ENCODE results near the gene HOXA3. TPM values are rescaled to one million over a fixed set of nuclear protein-coding genes. Genes with fewer than 3 reads are reported as not detected.
A peak's percentile ranks its signal among the peaks of the same experiment; 100 is the strongest.

The HOXA3 gene
- total RNA-seq, 4 donors from 2014 or later: 4.9 to 20.2 (median 13.2) TPM

DNA sequence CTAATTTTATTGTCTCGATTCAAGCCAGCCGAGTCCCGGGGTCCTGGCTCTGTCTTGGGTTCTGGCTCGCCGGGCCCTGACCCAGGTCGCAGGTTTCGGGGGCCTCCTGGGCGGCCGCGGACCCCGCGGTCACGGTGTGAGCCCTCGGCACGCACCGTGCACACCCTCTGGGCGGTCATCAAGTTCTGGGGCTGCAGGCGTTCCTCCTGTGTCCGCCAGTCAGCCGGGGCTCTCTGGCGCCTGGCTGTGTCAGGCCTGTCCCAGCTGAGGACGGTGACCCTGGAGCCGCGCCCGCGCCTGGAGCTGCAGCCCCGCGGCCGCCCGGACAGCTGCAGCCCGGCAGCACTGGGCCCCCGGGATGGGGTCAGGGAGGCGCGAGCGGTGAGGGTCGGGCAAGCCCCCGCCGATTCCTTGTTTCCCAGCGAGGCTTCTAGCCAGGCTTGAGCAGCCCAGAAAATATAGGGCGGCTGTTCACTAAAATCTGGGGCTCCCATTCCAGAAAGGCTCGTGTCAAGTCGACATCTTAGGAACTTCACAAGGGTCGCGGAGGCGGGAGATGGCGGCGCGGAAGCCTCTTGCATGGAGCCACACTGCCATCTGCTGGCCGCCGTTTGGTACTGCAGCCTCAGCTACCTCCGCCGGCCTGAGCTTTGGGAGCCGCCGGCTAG, 8.3 kb upstream of the HOXA3 start:
- DNase-seq (ENCODE audit: low spot score in 2 of 2): peak; percentile 90 to 99
- H3K4me3 ChIP-seq (ENCODE audit: low read depth, poor library complexity, severe bottlenecking): peak overlapping the region; percentile 44
- intact Hi-C loops (cut with DNase I; ENCODE audit: low total_unique reads): loop anchor here (5.0 to 10.0 kb wide), 2 partner anchors 793 to 956 kb away; partner anchors contain the start of genes CBX3 and HNRNPA2B1
- 3% methylated on average over 26 to 38 of the region's 54 CpGs for WGBS, 2 donors
- TF ChIP-seq CTCF (IDR thresholded peaks at IDR 0.05) (peak in 2 of 3 donors; percentile 50 to 99), POLR2A (IDR thresholded peaks at IDR 0.05) (no peak)

GRCh38 chr7:27160145-27160545, 7.8 kb upstream of the HOXA3 start:
- intact Hi-C loops (cut with DNase I; ENCODE audit: low total_unique reads): loop anchor here (5.0 to 10.0 kb wide), 2 partner anchors 793 to 955 kb away; partner anchors contain the start of genes CBX3 and HNRNPA2B1
- no peak for TF ChIP-seq POLR2A (IDR thresholded peaks at IDR 0.05)
- WGBS, 2 donors: 47 to 50% methylated on average over 21 to 23 of the region's 23 CpGs
- no peak overlapping the region for H3K4me3 ChIP-seq (ENCODE audit: low read depth, poor library complexity, severe bottlenecking)
- DNase-seq (ENCODE audit: low spot score in 2 of 2): peak in 1 of 2 donors; percentile 87

GRCh38 chr7:27159266-27160144, 7.1 kb upstream of the HOXA3 start:
- no peak overlapping the region for H3K4me3 ChIP-seq (ENCODE audit: low read depth, poor library complexity, severe bottlenecking)
- TF ChIP-seq POLR2A (IDR thresholded peaks at IDR 0.05) (no peak), CTCF (IDR thresholded peaks at IDR 0.05) (no peak)
- peak in 1 of 2 donors; percentile 83 for DNase-seq (ENCODE audit: low spot score in 2 of 2)
- WGBS, 2 donors: 53 to 56% methylated on average over 27 of the region's 27 CpGs
- intact Hi-C loops (cut with DNase I; ENCODE audit: low total_unique reads): loop anchor here (5.0 to 10.0 kb wide), 2 partner anchors 792 to 955 kb away; partner anchors contain the start of genes CBX3 and HNRNPA2B1

GRCh38 chr7:27158436-27159265, 6.3 kb upstream of the HOXA3 start:
- H3K4me3 ChIP-seq (ENCODE audit: low read depth, poor library complexity, severe bottlenecking): no peak overlapping the region
- 37 to 58% methylated on average over 30 to 35 of the region's 35 CpGs for WGBS, 2 donors
- DNase-seq (ENCODE audit: low spot score in 2 of 2): peak in 1 of 2 donors; percentile 87
- intact Hi-C loops (cut with DNase I; ENCODE audit: low total_unique reads): no loop called here
- TF ChIP-seq CTCF (IDR thresholded peaks at IDR 0.05) (no peak), POLR2A (IDR thresholded peaks at IDR 0.05) (no peak)

DNA sequence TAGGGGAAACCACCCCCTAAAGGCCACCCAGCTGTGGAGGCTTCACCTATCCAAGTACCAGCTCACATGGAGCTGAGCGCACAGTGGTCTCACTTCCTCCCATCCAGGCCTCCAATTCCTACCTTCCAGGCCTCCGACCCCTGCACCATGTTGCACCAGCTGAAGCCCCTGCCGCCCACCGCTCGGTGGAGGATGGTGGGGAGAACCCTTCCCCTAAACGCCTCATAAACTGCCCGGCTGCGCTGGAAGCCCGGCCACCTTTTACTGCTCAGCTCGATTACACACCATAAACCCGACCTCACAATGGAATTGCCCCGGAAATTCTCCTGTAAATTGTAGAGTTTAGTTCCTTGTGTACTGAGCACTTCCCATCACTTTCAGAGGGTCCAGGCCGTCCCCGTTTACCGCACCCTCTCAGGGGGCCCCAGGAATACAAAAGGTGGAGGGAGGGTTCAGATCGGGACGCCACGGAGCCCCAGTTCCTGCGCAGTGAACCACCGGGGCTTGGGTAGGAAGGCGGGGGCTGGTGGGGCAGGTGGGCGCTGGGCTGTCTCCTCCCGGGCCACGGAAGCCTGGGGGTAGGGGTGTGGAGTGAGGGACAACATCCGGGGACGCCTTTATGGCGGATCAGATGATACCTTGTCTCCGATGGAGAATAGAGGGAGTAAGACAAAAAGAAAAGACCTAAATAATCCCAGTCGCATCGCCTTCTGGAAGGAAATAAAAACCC, 5.5 kb upstream of the HOXA3 start:
- WGBS, 2 donors: 56 to 71% methylated on average over 30 of the region's 30 CpGs
- DNase-seq (ENCODE audit: low spot score in 2 of 2): peak; percentile 14 to 85

More for the DNA sequence above, 5.5 kb upstream of the HOXA3 start:
- intact Hi-C loops (cut with DNase I; ENCODE audit: low total_unique reads): no loop called here
- TF ChIP-seq CTCF (IDR thresholded peaks at IDR 0.05) (no peak), POLR2A (IDR thresholded peaks at IDR 0.05) (no peak)
- no peak overlapping the region for H3K4me3 ChIP-seq (ENCODE audit: low read depth, poor library complexity, severe bottlenecking)

All from lower leg skin (tissue), 4 donors.